ENCODE measurements around the gene ATXN3. TPM values are rescaled to one million over a fixed set of nuclear protein-coding genes. Genes with fewer than 3 reads are reported as not detected.
A peak's percentile ranks its signal among the peaks of the same experiment; 100 is the strongest.
"Not testable (repeated sequence)": the region's sequence is repeated elsewhere in the genome, so short reads cannot be mapped to it uniquely, and the experiment has no call there.

The ATXN3 gene
- polyA plus RNA-seq, 1 donor, result 16.6 TPM

DNA sequence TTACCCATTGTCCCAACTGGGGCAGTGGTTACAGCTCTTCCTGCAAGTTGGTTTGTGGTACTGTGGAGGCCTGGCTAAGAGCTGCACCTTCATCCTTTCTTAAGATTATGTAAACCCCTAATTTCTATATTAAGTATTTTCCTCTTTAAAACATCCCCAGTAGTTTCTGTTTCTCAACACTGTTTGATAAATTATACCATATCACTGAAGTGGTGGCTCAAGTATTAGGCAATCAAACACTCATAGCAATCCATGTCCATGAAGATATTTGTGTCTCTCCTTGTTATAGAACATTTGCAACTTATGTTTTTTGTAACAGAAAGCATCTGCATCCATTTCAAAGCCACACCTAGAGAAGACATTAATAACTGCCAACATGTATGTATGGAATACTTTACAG is 31.8 kb downstream of the ATXN3 start:
- DNase-seq (ENCODE audit: low read depth), result no peak

GRCh38 chr14:92058006-92058917 is 48.1 kb downstream of the ATXN3 start:
- no peak for DNase-seq (ENCODE audit: low read depth)

GRCh38 chr14:92049781-92050180 is 56.6 kb downstream of the ATXN3 start:
- no peak for DNase-seq (ENCODE audit: low read depth)

GRCh38 chr14:92049221-92049620 is 57.2 kb downstream of the ATXN3 start:
- DNase-seq (ENCODE audit: low read depth), result not testable (repeated sequence)

DNA sequence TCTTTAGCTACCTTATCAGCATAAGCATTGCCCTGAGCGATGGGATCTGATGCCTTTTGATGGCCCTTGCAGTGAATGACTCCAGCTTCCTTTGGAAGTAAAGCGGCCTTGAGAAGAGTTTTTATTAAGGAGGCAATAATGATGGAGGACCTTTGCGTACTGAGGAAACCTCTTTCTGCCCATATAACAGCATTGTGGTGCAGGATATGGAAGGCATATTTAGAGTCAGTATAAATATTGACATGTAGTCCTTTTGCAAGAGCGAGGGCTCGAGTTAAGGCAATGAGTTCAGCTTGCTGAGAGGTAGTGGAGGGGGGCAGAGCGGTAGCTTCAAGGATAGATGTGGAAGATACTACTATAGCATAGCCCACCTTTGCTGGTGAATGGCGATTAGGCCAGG is 60.5 kb downstream of the ATXN3 start:
- DNase-seq (ENCODE audit: low read depth), result not testable (repeated sequence)

DNA sequence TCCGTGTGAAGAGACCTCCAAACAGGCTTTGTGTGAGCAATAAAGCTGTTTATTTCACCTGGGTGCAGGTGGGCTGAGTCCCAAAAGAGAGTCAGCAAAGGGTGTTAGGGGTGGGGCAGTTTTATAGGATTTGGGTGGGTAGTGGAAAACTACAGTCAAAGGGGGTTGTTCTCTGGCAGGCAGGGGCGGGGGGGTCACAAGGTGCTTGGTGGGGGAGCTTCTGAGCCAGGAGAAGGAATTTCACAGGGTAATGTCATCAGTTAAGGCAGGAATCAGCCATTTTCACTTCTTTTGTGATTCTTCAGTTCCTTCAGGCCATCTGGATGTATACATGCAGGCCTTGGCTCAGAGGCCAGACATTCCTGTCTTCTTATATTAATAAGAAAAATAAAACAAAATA is 64.6 kb downstream of the ATXN3 start:
- DNase-seq (ENCODE audit: low read depth), result not testable (repeated sequence)

- no peak for DNase-seq (ENCODE audit: low read depth)
Observed at GRCh38 chr14:92041203-92041602, 65.2 kb downstream of the ATXN3 start.

DNA sequence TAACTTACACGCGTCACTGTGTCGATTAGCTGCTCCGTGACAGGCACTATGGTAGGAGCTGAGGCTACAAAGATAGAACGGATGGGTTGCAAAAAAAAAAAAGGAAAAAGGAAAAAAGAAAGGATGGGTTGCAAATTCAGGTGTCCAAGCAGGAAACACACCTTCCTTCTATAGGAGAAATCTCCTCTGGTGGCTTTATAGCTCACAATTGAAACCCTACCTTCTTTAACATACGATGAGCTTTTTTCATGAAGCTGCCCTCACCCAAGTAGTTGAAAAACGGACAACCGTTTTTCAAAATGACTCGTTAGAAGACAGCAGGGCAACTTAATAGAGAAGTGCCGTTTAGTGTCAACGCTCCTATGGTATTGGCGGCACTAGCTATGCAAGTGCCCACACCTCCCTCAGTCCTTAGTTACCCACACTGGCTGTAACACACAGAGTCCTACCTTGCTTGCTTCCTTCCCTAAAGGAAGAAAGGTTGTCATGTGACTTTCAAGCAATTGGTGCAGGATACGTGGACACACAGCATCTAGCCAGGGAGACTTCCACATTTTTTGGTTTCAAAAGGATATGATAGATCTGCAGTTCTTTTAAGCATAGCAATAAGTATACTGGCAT is 65.8 kb downstream of the ATXN3 start:
- no peak for DNase-seq (ENCODE audit: low read depth)

GRCh38 chr14:92039719-92040430 is 66.5 kb downstream of the ATXN3 start, which contains the start of gene TRIP11:
Gene TRIP11 (minus strand): TSS chr14:92040059. CDS start chr14:92039685, 374 bp downstream.
- DNase-seq (ENCODE audit: low read depth), result peak; percentile 84

- no peak for DNase-seq (ENCODE audit: low read depth)
Observed at GRCh38 chr14:92039063-92039718, 67.2 kb downstream of the ATXN3 start.

DNA sequence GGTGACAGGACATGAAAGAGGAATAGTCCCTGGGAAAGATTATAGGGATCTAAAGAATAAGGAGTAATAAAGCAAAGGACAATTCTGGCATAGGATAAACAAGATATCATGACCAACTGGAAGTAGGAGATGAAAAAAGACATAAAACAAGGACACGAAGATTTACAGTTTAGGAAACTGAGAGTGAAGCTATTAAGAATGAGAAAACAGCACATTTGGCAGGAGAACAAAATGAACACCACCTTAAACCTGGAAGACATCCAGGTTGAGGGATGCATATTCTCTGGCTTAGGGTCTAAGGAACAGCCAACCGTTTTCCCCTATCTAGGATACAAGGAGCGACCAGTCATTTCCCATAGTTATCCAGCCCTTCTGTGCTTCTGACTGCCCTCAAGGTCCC is 68.4 kb downstream of the ATXN3 start:
- no peak for DNase-seq (ENCODE audit: low read depth)

DNA sequence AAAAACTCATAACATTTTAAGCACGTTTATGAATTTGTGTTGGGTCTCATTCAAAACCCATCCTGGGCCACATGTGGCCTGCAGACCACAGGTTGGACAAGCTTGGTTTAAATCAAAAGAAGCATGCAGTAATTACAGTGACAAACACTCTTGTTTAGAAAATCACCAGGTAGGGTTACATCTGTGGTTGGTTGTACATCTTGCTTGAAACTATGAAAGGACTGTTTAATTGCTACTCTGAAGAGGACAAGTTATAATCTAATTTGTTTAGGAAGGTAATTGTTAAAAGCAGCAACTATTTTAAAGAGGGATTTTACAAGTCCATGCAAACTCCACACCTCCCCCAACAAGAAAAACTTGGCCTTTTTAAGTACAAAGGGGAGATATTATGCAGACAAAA is 70.5 kb downstream of the ATXN3 start:
- no peak for DNase-seq (ENCODE audit: low read depth)

DNA sequence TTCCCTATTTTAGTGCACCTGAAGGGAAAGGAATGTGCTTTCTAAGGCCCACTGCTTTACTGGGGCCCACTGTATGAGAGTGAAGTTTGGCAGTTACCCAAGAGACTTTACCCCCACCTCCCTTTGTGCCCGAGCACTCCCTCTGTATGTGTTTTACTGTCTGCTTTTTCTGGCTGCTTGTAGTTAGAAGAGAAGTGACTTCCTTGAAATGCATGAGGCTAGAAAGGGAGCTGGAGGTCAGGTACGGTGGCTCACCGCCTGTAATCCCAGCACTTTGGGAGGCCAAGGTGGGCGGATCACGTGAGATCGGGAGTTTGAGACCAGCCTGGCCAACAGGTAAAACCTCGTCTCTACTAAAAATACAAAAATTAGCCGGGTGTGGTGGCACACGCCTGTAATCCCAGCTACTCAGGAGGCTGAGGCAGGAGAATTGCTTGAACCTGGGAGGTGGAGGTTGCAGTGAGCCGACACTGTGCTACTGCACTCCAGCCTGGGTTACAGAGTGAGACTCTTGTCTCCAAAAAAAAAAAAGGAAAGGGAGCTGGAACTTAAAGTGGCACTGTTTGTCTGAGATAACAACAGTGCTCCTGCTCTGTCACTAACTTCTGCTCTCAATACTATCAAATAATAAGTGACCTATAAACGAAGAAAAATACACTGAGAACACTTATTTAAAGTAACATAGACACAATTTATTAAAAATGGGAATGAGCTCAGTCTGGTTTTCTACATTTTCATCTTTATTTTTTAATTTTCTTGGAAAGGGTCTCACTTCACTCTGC is 72.3 kb downstream of the ATXN3 start:
- DNase-seq (ENCODE audit: low read depth), result no peak

DNA sequence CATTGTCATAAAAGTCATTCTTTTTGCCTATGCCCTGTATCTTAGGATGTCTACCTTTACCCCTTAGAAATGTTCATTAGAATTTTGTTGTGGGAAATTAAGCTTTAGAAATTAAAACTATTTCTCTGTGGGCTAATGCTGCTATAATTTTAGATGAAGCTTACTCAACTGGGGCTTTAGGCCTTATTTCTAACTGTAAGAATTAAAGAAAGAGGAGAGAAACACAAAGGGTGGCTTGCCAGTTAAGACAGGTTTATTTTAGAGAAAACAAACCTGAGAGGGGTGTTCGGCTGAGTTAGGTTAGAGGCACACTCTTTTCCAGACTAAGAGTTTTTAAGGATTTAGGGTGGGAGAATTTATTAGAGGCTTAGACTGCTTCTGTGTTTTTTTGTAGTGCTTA is 72.9 kb downstream of the ATXN3 start:
- DNase-seq (ENCODE audit: low read depth), result no peak

DNA sequence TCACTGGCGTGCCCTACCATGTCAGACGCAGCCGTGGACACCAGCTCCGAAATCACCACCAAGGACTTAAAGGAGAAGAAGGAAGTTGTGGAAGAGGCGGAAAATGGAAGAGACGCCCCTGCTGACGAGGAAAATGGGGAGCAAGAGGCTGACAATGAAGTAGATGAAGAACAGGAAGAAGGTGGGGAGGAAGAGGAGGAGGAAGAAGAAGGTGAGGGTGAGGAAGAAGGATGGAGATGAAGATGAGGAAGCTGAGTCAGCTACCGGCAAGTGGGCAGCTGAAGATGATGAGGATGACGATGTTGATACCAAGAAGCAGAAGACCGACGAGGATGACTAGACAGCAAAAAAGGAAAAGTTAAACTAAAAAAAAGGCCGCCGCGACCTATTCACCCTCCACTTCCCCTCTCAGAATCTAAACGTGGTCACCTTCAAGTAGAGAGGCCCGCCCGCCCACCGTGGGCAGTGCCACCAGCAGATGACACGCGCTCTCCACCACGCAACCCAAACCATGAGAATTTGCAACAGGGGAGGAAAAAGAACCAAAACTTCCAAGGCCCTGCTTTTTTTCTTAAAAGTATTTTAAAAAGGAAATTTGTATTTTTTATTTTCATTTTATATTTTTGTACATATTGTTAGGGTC is 79.7 kb downstream of the ATXN3 start:
- DNase-seq (ENCODE audit: low read depth), result no peak

DNA sequence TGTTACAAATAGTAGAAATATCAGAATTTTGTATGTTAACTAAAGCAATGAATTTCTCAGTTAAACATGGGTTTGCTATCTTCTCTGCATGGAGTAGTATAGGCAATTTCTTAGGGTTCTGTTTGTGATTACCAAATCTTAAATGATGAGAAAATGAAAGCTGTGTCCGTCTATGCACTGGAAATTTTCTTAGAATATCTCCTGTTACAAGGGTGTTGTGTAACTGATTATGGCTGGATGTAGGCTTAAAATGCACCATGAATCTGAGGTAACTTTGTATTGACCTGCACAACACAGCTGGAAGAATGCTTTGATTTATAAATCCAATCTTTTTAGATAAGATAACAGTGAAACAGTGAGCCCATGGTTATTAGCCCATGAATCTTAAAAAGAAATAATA is 84.3 kb downstream of the ATXN3 start:
- no peak for DNase-seq (ENCODE audit: low read depth)

DNA sequence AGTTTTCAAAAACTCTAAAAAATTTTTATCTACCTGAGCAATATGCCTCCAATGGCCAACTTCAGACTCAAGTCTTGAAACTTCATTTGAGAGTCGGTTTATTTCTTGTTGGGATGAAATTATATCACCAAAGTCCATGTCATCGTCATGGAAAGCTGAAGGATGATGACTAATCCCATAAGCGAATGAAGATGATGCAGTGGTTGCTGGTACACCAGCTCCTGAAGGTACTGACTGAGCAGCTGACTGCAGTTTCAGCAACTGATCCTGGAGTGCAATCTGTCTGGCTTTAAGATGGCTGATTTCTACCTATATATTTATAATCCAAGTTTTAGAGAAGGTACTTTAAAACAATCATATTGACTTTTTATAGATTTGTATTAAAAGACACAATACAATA is 84.9 kb downstream of the ATXN3 start:
- no peak for DNase-seq (ENCODE audit: low read depth)

DNA sequence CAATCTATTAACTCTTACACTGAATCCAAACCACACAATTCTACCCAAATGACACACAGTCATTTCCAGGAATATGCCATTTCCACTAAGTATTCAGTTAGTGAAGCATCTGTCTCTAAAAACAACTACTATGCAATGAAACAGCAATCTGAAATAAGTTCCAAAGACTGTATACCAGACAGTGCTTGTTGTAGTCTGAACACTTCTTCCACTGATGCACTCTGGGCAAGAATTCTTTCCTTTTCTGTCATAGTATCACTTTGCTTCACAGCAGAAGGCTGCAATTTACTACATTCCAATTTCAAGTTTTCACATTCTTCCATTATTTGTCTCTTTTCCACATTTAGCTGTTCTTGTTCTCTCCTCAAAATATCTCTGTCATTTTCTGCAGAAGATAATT is 92.3 kb downstream of the ATXN3 start:
- no peak for DNase-seq (ENCODE audit: low read depth)

- DNase-seq (ENCODE audit: low read depth), result no peak
Observed at GRCh38 chr14:92012121-92012748, 94.1 kb downstream of the ATXN3 start.

- DNase-seq (ENCODE audit: low read depth), result no peak
Observed at GRCh38 chr14:92010644-92011043, 95.7 kb downstream of the ATXN3 start.

Data from forelimb muscle (tissue), 1 donor.